ENCODE results near the gene GPRC5C. TPM values are rescaled to one million over a fixed set of nuclear protein-coding genes. Genes with fewer than 3 reads are reported as not detected.

Gene GPRC5C
- total RNA-seq, 1 experiment from 2014 or later: 15.5 TPM

DNA sequence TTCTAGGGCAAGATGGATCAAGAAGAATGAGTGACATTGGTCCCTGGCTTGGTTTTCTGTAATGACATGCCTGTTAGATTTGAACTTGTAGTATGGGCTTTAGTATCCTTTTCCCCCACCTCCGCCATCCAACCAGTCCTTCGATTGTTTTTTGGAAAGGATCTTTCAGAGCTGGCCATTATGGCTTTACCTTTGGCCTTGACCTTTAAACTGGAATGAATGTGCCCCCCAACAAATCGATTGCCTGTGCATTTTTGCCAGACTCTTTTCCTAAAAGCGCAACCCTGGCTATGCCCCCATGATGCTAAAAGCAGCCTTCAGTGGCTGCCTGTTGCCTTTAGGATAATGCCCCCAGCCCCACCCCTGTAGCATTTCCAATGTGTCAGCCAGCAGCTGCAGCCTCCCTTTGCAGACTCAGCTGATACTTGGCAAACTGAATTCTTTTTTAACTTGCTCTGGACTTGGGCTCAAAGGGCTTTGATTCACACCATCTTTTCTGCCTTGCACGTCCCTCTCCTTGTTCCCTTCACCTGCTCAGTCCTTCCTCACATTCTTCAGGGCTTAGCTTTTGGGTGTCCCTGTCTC is 4.0 kb downstream of the GPRC5C start:
- Histone ChIP-seq H3K27me3 (ENCODE audit: insufficient read depth, low read length) (peaks cover 3% of the 10 kb centered on the region), H3K14ac (ENCODE audit: insufficient read depth, low read length) (no peak overlapping the region), H3K23me2 (ENCODE audit: insufficient read length, low read depth, low read length, poor library complexity, severe bottlenecking) (peaks cover 18% of the 10 kb centered on the region), H3K23ac (ENCODE audit: insufficient read length, low read depth, low read length) (no peak overlapping the region), H3K4ac (ENCODE audit: low read depth, low read length) (no peak overlapping the region), H3K56ac (ENCODE audit: insufficient read length, low read depth, low read length) (no peak overlapping the region), H3K79me2 (ENCODE audit: insufficient read depth, low read length) (no peaks in the 10 kb centered on the region), H2AFZ (ENCODE audit: low read length) (no peak overlapping the region), H4K8ac (replicated peaks; ENCODE audit: insufficient read length, low read depth, low read length) (no peak overlapping the region), H2BK5ac (ENCODE audit: insufficient read length, low read length) (no peak overlapping the region), H2BK15ac (ENCODE audit: low read depth, low read length) (no peak overlapping the region), H3K9ac (ENCODE audit: extremely low read depth, insufficient read length, low read length) (no peak overlapping the region), H2BK120ac (ENCODE audit: low read depth, low read length, poor library complexity, severe bottlenecking) (no peak overlapping the region), H4K5ac (ENCODE audit: insufficient read length, low read depth, low read length) (no peak overlapping the region), H3K27ac (ENCODE audit: insufficient read length, low read depth, low read length) (no peak overlapping the region), H3K9me3 (ENCODE audit: control insufficient read depth, low read depth, low read length) (no peaks in the 10 kb centered on the region), H4K20me1 (ENCODE audit: control insufficient read depth, insufficient read depth, insufficient read length) (no peaks in the 10 kb centered on the region), H3K79me1 (ENCODE audit: insufficient read depth, low read depth, low read length, poor library complexity, severe bottlenecking) (no peaks in the 10 kb centered on the region), H3T11ph (ENCODE audit: low read length) (no peak overlapping the region), H3K18ac (ENCODE audit: insufficient read length, low read depth, low read length) (no peak overlapping the region), H2AK5ac (ENCODE audit: insufficient read length, low read length) (no peak overlapping the region), H3K4me1 (ENCODE audit: insufficient read depth, low read length) (peaks cover 2% of the 10 kb centered on the region; the same call in 1 of the 2 replicates), H2BK12ac (ENCODE audit: insufficient read length, low read depth, low read length) (no peak overlapping the region), H2BK20ac (ENCODE audit: low read depth, low read length, poor library complexity, severe bottlenecking) (no peak overlapping the region), H4K91ac (ENCODE audit: insufficient read length, low read depth, low read length) (no peak overlapping the region), H3K4me2 (ENCODE audit: insufficient read depth, insufficient read length, low read length) (no peak overlapping the region)
- WGBS (ENCODE audit: extremely low coverage, insufficient read length, low lambda C conversion rate): no CpG with 5 or more reads among the region's 5 CpGs
- Mint-ChIP-seq H3K4me1 (peaks cover 13 to 35% of the 10 kb centered on the region in 2 experiments), H3K27ac (no peak overlapping the region), H3K36me3 (ENCODE audit: insufficient read depth in 1 of 3, low read depth in 3 of 3) (peaks cover 4 to 20% (median 6%) of the 10 kb centered on the region in 3 experiments; a peak in 6 of 7 replicates), H3K9me3 (peaks cover 4 to 6% of the 10 kb centered on the region in 2 experiments; a peak in 4 of 5 replicates), H3K4me3 (no peak overlapping the region), H3K27me3 (ENCODE audit: low read depth) (peaks cover 53% of the 10 kb centered on the region)
- TF ChIP-seq, protein P1, sequence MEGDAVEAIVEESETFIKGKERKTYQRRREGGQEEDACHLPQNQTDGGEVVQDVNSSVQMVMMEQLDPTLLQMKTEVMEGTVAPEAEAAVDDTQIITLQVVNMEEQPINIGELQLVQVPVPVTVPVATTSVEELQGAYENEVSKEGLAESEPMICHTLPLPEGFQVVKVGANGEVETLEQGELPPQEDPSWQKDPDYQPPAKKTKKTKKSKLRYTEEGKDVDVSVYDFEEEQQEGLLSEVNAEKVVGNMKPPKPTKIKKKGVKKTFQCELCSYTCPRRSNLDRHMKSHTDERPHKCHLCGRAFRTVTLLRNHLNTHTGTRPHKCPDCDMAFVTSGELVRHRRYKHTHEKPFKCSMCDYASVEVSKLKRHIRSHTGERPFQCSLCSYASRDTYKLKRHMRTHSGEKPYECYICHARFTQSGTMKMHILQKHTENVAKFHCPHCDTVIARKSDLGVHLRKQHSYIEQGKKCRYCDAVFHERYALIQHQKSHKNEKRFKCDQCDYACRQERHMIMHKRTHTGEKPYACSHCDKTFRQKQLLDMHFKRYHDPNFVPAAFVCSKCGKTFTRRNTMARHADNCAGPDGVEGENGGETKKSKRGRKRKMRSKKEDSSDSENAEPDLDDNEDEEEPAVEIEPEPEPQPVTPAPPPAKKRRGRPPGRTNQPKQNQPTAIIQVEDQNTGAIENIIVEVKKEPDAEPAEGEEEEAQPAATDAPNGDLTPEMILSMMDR (conservative IDR thresholded peaks at IDR 0.05): no peak
- no peak for DNase-seq

All from H9 (cell line).